SK-N-SH (cell line): Measurements from ENCODE around the gene KIF16B. TPM values are rescaled to one million over a fixed set of nuclear protein-coding genes. Genes with fewer than 3 reads are reported as not detected.

ENCODE experiments used
- CTCF ChIA-PET: fragments of 300-600, 350-600 bp; formaldehyde crosslinking; extraction: SDS; loops from one replicate; lab custom pipeline; 2021; lab: Yijun Ruan, JAX
- POLR2A ChIA-PET: fragments of 350-600 bp; sonication (Branson Sonifier 250); formaldehyde crosslinking; extraction: SDS; loops from one replicate; lab custom pipeline; 2020; ENCODE audit warnings: antibody characterized with exemption, inconsistent platforms; lab: Yijun Ruan, JAX
- DNase-seq: peaks from one replicate; pipeline ENCODE4 v3.0.0; 2012
- H2AFZ ChIP-seq: fragments of 200-600 bp; sonication (generic); 2 replicates; pipeline ENCODE4 v1.8.1; 2016; ENCODE audit warnings: antibody characterized with exemption, mild to moderate bottlenecking, low read depth
- H3F3A ChIP-seq: fragments of 200-600 bp; sonication (generic); replicated peaks from 2 replicates; pipeline ENCODE3; 2016; ENCODE audit warnings: antibody characterized with exemption, mild to moderate bottlenecking; ENCODE audit not compliant: insufficient read depth
- H3K27ac ChIP-seq, 2 experiments: fragments of 200-500 bp in 1 of 2; fragments of 200-600 bp in 1 of 2; sonication (Bioruptor generic) in 1 of 2; sonication (generic), shearing (Covaris generic) in 1 of 2; 2 replicates each; pipeline versions ENCODE4 v1.5.1 to v1.6.1; 2014 to 2016; ENCODE audit warnings: low read depth in 2 of 2, inconsistent platforms in 1 of 2, low read length in 1 of 2, mild to moderate bottlenecking in 1 of 2, mixed read lengths in 1 of 2
- H3K27me3 ChIP-seq: fragments of 200-600 bp; sonication (generic), shearing (Covaris generic); 2 replicates; pipeline ENCODE4 v1.6.1; 2016; ENCODE audit warnings: mixed run types; ENCODE audit not compliant: insufficient read depth
- H3K36me3 ChIP-seq, 2 experiments: fragments of 200-500 bp in 1 of 2; fragments of 200-600 bp in 1 of 2; sonication (Bioruptor generic) in 1 of 2; sonication (generic) in 1 of 2; replicated peaks in 1 of 2; 2 replicates each; pipeline versions ENCODE3 to v1.5.1; 2014 to 2016; ENCODE audit warnings: low read length in 1 of 2, mild to moderate bottlenecking in 1 of 2; ENCODE audit not compliant: insufficient read depth in 2 of 2, control insufficient read depth in 1 of 2
- H3K4me1 ChIP-seq, 2 experiments: fragments of 200-500 bp in 1 of 2; fragments of 200-600 bp in 1 of 2; sonication (Bioruptor generic) in 1 of 2; sonication (generic), shearing (Covaris generic) in 1 of 2; 2 replicates each; pipeline versions ENCODE4 v1.5.1 to v1.6.1; 2014 to 2016; ENCODE audit warnings: low read depth in 1 of 2, low read length in 1 of 2, mixed run types in 1 of 2; ENCODE audit not compliant: insufficient read depth in 2 of 2, control insufficient read depth in 1 of 2
- H3K4me2 ChIP-seq: fragments of 200-600 bp; sonication (generic), shearing (Covaris generic); 2 replicates; pipeline ENCODE4 v1.6.1; 2017; ENCODE audit warnings: mixed run types
- H3K4me3 ChIP-seq, 2 experiments: fragments of 200-500 bp in 1 of 2; fragments of 200-600 bp in 1 of 2; sonication (Bioruptor generic) in 1 of 2; sonication (generic), shearing (Covaris generic) in 1 of 2; 2 replicates each; pipeline versions ENCODE4 v1.5.1 to v1.8.1; 2014 to 2016; ENCODE audit warnings: low read depth in 2 of 2, inconsistent platforms in 1 of 2, low read length in 1 of 2, mild to moderate bottlenecking in 1 of 2, mixed read lengths in 1 of 2, moderate library complexity in 1 of 2
- H3K79me2 ChIP-seq: fragments of 200-600 bp; sonication (generic); 2 replicates; pipeline ENCODE4 v1.8.1; 2017; ENCODE audit warnings: mild to moderate bottlenecking; ENCODE audit not compliant: insufficient read depth
- H3K9ac ChIP-seq: fragments of 200-600 bp; sonication (generic); 2 replicates; pipeline ENCODE4 v1.6.1; 2017; ENCODE audit warnings: mixed run types
- H3K9me2 ChIP-seq: fragments of 200-600 bp; sonication (generic); 2 replicates; pipeline ENCODE4 v1.6.1; 2017; ENCODE audit warnings: mixed run types
- H3K9me3 ChIP-seq: fragments of 200-600 bp; sonication (generic); 2 replicates; pipeline ENCODE4 v1.6.1; 2017; ENCODE audit warnings: mixed run types, mild to moderate bottlenecking, moderate library complexity
- H4K20me1 ChIP-seq: fragments of 200-600 bp; sonication (generic); 2 replicates; pipeline ENCODE4 v1.6.1; 2017; ENCODE audit warnings: mild to moderate bottlenecking, mixed run types; ENCODE audit not compliant: insufficient read depth
- CHD2 ChIP-seq: fragments of 150-350 bp; IDR thresholded peaks from 2 replicates; pipeline ENCODE4 v1.6.1; 2018; ENCODE audit warnings: low read length; ENCODE audit not compliant: partially characterized antibody
- EP300 ChIP-seq, 2 experiments: IDR thresholded peaks; 2 replicates each; pipeline versions ENCODE4 v1.4.0 to v1.6.1; 2012; ENCODE audit warnings: borderline replicate concordance in 1 of 2, low read depth in 1 of 2, low read length in 1 of 2
- FOSL2 ChIP-seq: IDR thresholded peaks from 2 replicates; pipeline ENCODE4 v1.4.0; 2012; ENCODE audit warnings: low read depth, mild to moderate bottlenecking, moderate library complexity, borderline replicate concordance
- FOXJ3 ChIP-seq: sonication (generic); formaldehyde crosslinking; IDR thresholded peaks from 2 replicates; pipeline ENCODE4 v1.5.1; 2020; ENCODE audit warnings: mild to moderate bottlenecking, missing genetic modification reagents
- FOXM1 ChIP-seq: IDR thresholded peaks from 2 replicates; pipeline ENCODE4 v1.4.0; 2012; ENCODE audit warnings: low read depth, mild to moderate bottlenecking
- GABPA ChIP-seq: IDR thresholded peaks from 2 replicates; pipeline ENCODE4 v1.4.0; 2012; ENCODE audit warnings: low read depth, mild to moderate bottlenecking
- GATA2 ChIP-seq: sonication (generic); formaldehyde crosslinking; IDR thresholded peaks from 2 replicates; pipeline ENCODE4 v1.5.0; 2020; ENCODE audit warnings: mild to moderate bottlenecking, missing genetic modification reagents
- JUND ChIP-seq: IDR thresholded peaks from 2 replicates; pipeline ENCODE4 v1.4.0; 2012
- MEF2A ChIP-seq: IDR thresholded peaks from 2 replicates; pipeline ENCODE4 v1.4.0; 2012; ENCODE audit warnings: low read depth, borderline replicate concordance
- MXI1 ChIP-seq: IDR thresholded peaks from 2 replicates; pipeline ENCODE4 v1.6.1; 2012; ENCODE audit warnings: mild to moderate bottlenecking, low read depth, low read length, improper control_type of control experiment
- RFX5 ChIP-seq: IDR thresholded peaks from 2 replicates; pipeline ENCODE4 v1.6.1; 2012; ENCODE audit warnings: mild to moderate bottlenecking, improper control_type of control experiment, low read length
- SMC3 ChIP-seq: IDR thresholded peaks from 2 replicates; pipeline ENCODE4 v1.6.1; 2012; ENCODE audit warnings: low read depth, low read length, improper control_type of control experiment
- TEAD4 ChIP-seq: IDR thresholded peaks from 2 replicates; pipeline ENCODE4 v1.4.0; 2012; ENCODE audit warnings: mild to moderate bottlenecking, borderline replicate concordance; ENCODE audit not compliant: insufficient read depth
- YY1 ChIP-seq: IDR thresholded peaks from 2 replicates; pipeline ENCODE4 v1.4.0; 2012; ENCODE audit warnings: low read depth, mild to moderate bottlenecking
- WGBS: methylation state at CpG from one replicate; pipeline ENCODE4 v1.1.6; 2017; ENCODE audit warnings: low lambda C conversion rate; 5-methylcytosine and 5-hydroxymethylcytosine counted together
- polyA plus RNA-seq, 3 experiments: library from polyadenylated mRNA; depleted of rRNA; stranded (reverse); fragments of >200 nt; gene quantifications; 2 replicates each; pipeline ENCODE4 v1.2.3, GENCODE V29; 2012
- TF ChIP-seq, protein P1 (sequence below): IDR thresholded peaks from 2 replicates; pipeline ENCODE4 v1.4.0; 2012; ENCODE audit warnings: low read depth
- TF ChIP-seq, protein P2 (sequence below): IDR thresholded peaks from 2 replicates; pipeline ENCODE4 v1.4.0; 2012; ENCODE audit warnings: low read depth, borderline replicate concordance
- TF ChIP-seq, protein P3 (sequence below): IDR thresholded peaks from 2 replicates; pipeline ENCODE4 v1.6.1; 2012; ENCODE audit warnings: mild to moderate bottlenecking, low read depth, low read length, moderate library complexity
- TF ChIP-seq, protein P4 (sequence below): IDR thresholded peaks from 2 replicates; pipeline ENCODE4; 2012

Gene KIF16B
- polyA plus RNA-seq, 1 of the 3 experiments (the other 2 are of a cell fraction) = 3.3 TPM

DNA sequence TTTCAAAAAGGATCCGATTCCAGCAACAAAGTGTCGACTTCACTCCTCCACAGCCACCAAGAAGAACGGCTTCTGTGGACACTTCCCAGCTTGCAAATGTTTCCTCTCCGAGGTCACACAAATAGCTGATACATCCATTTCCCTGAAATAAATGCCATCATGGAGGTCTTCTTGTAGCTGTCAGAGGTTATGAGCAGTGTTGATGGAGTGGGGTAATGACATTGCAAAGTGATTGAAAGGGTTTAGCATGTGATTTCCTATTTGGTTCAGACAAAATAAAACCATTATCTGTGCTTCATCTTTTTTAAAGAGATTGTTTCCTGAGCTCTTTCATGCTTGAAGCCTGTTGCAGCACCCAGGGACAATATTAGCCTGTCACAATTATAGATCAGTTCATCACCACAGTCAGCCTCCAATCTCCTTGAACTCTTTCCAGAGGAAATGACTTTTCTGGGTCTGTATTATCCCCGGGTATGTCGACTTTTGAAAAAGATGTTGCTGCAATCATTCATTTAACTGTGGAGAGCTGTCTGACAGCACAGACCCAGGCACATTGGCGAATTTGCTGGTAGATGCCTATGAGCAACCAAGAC lies 16.9 kb upstream of the KIF16B start:
- Histone ChIP-seq H3K36me3 (no peaks in the 10 kb centered on the region), H3K27ac (no peak overlapping the region), H3K4me1 (no peaks in the 10 kb centered on the region), H3K4me3 (no peak overlapping the region), H2AFZ (no peak overlapping the region), H3K79me2 (no peaks in the 10 kb centered on the region), H4K20me1 (no peaks in the 10 kb centered on the region), H3F3A (no peaks in the 10 kb centered on the region), H3K9me2 (no peaks in the 10 kb centered on the region), H3K27me3 (no peaks in the 10 kb centered on the region; the same call in 1 of the 2 replicates), H3K4me2 (no peak overlapping the region), H3K9me3 (no peaks in the 10 kb centered on the region), H3K9ac (no peak overlapping the region)
- ChIA-PET CTCF (interaction anchor here (1.1 kb wide), 1 partner anchor 15 kb away, joined by 3 read pairs; no protein-coding TSS in a partner anchor), POLR2A (no interaction called here)
- 48% methylated on average over 7 of the region's 7 CpGs for WGBS
- DNase-seq = no peak
- TF ChIP-seq EP300 (IDR thresholded peaks at IDR 0.05; ENCODE audit: borderline replicate concordance in 1 of 2, low read depth in 1 of 2, low read length in 1 of 2) (no peak), GABPA (no peak), FOSL2 (no peak), MXI1 (no peak), JUND (no peak), FOXM1 (no peak), CHD2 (no peak), RFX5 (no peak), FOXJ3 (CRISPR knock-in tag) (no peak), YY1 (no peak), MEF2A (no peak), GATA2 (CRISPR knock-in tag) (no peak), SMC3 (no peak), TEAD4 (no peak)
- TF ChIP-seq, protein P1, sequence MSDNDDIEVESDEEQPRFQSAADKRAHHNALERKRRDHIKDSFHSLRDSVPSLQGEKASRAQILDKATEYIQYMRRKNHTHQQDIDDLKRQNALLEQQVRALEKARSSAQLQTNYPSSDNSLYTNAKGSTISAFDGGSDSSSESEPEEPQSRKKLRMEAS = no peak
- TF ChIP-seq, protein P2, sequence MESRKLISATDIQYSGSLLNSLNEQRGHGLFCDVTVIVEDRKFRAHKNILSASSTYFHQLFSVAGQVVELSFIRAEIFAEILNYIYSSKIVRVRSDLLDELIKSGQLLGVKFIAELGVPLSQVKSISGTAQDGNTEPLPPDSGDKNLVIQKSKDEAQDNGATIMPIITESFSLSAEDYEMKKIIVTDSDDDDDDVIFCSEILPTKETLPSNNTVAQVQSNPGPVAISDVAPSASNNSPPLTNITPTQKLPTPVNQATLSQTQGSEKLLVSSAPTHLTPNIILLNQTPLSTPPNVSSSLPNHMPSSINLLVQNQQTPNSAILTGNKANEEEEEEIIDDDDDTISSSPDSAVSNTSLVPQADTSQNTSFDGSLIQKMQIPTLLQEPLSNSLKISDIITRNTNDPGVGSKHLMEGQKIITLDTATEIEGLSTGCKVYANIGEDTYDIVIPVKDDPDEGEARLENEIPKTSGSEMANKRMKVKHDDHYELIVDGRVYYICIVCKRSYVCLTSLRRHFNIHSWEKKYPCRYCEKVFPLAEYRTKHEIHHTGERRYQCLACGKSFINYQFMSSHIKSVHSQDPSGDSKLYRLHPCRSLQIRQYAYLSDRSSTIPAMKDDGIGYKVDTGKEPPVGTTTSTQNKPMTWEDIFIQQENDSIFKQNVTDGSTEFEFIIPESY = no peak
- TF ChIP-seq, protein P3, sequence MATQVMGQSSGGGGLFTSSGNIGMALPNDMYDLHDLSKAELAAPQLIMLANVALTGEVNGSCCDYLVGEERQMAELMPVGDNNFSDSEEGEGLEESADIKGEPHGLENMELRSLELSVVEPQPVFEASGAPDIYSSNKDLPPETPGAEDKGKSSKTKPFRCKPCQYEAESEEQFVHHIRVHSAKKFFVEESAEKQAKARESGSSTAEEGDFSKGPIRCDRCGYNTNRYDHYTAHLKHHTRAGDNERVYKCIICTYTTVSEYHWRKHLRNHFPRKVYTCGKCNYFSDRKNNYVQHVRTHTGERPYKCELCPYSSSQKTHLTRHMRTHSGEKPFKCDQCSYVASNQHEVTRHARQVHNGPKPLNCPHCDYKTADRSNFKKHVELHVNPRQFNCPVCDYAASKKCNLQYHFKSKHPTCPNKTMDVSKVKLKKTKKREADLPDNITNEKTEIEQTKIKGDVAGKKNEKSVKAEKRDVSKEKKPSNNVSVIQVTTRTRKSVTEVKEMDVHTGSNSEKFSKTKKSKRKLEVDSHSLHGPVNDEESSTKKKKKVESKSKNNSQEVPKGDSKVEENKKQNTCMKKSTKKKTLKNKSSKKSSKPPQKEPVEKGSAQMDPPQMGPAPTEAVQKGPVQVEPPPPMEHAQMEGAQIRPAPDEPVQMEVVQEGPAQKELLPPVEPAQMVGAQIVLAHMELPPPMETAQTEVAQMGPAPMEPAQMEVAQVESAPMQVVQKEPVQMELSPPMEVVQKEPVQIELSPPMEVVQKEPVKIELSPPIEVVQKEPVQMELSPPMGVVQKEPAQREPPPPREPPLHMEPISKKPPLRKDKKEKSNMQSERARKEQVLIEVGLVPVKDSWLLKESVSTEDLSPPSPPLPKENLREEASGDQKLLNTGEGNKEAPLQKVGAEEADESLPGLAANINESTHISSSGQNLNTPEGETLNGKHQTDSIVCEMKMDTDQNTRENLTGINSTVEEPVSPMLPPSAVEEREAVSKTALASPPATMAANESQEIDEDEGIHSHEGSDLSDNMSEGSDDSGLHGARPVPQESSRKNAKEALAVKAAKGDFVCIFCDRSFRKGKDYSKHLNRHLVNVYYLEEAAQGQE = no peak
- TF ChIP-seq, protein P4, sequence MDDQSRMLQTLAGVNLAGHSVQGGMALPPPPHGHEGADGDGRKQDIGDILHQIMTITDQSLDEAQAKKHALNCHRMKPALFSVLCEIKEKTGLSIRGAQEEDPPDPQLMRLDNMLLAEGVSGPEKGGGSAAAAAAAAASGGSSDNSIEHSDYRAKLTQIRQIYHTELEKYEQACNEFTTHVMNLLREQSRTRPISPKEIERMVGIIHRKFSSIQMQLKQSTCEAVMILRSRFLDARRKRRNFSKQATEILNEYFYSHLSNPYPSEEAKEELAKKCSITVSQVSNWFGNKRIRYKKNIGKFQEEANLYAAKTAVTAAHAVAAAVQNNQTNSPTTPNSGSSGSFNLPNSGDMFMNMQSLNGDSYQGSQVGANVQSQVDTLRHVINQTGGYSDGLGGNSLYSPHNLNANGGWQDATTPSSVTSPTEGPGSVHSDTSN = no peak
